ENCODE measurements around the gene RPRD1B. TPM values are rescaled to one million over a fixed set of nuclear protein-coding genes. Genes with fewer than 3 reads are reported as not detected.

The RPRD1B gene
- total RNA-seq, 1 experiment from 2014 or later = 42.6 TPM

DNA sequence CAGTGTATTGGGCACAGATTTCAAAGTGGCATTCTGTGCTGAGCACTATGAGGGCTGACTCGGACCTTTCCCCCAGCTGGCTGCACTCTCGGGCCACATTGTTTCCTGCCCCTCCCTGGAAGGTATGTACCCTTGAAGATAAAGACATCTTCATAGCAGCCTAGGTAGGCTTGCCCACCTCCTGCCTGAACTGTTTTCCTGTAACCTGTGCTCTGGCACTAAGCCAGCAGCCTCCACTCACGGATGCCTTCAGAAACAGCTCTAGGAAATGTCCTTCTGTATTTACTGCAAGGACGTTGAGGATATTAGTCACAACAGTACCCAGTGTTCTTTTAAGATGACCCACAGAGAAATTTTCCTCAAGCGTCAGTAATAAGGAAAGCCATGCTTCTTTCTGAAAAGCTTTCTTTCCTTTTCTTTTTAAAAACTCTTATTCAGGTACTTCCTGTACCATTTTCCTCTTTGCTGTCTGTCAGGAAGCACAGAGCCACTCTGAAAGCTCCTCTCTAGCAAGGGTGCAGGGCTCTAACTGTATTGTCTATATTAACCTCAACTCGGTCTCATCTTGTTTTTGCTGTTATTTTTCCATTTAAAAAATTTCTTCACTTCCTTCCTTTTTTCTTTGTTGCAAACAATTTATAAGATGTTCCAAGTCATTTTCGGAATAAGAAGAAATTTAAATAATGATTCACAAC, 43.8 kb upstream of the RPRD1B start:
- no peaks in the 10 kb centered on the region for H3K9me3 Mint-ChIP-seq (ENCODE audit: unreplicated experiment)
- TF ChIP-seq, protein P1, sequence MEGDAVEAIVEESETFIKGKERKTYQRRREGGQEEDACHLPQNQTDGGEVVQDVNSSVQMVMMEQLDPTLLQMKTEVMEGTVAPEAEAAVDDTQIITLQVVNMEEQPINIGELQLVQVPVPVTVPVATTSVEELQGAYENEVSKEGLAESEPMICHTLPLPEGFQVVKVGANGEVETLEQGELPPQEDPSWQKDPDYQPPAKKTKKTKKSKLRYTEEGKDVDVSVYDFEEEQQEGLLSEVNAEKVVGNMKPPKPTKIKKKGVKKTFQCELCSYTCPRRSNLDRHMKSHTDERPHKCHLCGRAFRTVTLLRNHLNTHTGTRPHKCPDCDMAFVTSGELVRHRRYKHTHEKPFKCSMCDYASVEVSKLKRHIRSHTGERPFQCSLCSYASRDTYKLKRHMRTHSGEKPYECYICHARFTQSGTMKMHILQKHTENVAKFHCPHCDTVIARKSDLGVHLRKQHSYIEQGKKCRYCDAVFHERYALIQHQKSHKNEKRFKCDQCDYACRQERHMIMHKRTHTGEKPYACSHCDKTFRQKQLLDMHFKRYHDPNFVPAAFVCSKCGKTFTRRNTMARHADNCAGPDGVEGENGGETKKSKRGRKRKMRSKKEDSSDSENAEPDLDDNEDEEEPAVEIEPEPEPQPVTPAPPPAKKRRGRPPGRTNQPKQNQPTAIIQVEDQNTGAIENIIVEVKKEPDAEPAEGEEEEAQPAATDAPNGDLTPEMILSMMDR (IDR thresholded peaks at IDR 0.05; ENCODE audit: unreplicated experiment) = no peak
- H3K36me3 Mint-ChIP-seq (ENCODE audit: insufficient read depth, unreplicated experiment) = peaks cover 20% of the 10 kb centered on the region
- peaks cover 70% of the 10 kb centered on the region for H3K4me1 Mint-ChIP-seq (ENCODE audit: insufficient read depth, unreplicated experiment)
- TSS peak; percentile 35 for BruUV-seq (replicated peaks)
- POLR2A ChIA-PET = interaction anchor here (0.7 to 0.9 kb wide), 2 partner anchors 44 to 79 kb away, joined by 3 read pairs; partner anchors contain the start of genes RPRD1B and TTI1
- DNase-seq (ENCODE audit: unreplicated experiment) = no peak
- no peaks in the 10 kb centered on the region for H3K27me3 Mint-ChIP-seq (ENCODE audit: insufficient read depth, unreplicated experiment)
- peak overlapping the region; percentile 83 for H3K27ac Mint-ChIP-seq (ENCODE audit: low read depth, unreplicated experiment)
- intact Hi-C loops (cut with micrococcal nuclease) = loop anchor here (5.0 kb wide), 1 partner anchor 43 kb away; the partner anchor contains the start of genes RPRD1B and TTI1
- CTCF ChIA-PET = interaction anchor here (0.6 to 4.2 kb wide), 4 partner anchors 44 to 425 kb away, joined by 3 to 14 read pairs (median 5); partner anchors contain the start of genes RPRD1B and TTI1
- H3K4me3 Mint-ChIP-seq (ENCODE audit: unreplicated experiment) = peak overlapping the region; percentile 21

DNA sequence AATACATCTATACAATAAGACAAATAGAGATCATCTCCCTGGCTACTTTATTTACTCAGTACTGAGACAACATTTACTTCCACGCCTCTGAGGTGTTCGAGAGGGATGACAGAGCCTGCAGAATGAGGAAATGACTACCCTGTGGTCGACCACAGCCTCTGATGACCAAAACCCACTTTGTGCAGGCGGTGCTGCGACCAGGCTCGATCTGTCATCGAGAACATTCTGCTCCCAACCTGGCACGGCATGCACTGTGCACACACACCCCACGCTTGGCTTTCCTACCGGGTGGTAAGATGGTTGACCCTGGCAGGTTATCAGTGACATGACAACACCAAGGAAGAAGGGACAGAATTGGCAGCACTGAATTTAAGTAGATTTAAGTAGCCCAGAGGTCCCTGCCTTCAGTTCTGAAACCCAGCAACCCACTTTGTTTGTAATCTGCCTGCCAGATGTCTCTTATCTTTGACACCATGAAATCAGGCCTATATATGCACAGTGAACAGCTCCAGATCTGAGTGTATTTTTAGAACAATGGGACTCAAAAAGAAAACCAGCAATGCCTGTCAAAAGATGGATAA, 42.9 kb upstream of the RPRD1B start:
- ChIA-PET POLR2A (interaction anchor here (0.7 to 6.7 kb wide), 3 partner anchors 21 to 296 kb away, joined by 3 to 67 read pairs (median 5); partner anchors contain the start of genes CTNNBL1, RPRD1B and TTI1), CTCF (interaction anchor here (0.6 to 2.9 kb wide), 2 partner anchors 195 to 427 kb away, joined by 4 to 22 read pairs; no protein-coding TSS in a partner anchor)
- H3K4me1 Mint-ChIP-seq (ENCODE audit: insufficient read depth, unreplicated experiment) = peaks cover 76% of the 10 kb centered on the region
- no TSS peak for BruUV-seq (replicated peaks)
- no peaks in the 10 kb centered on the region for H3K27me3 Mint-ChIP-seq (ENCODE audit: insufficient read depth, unreplicated experiment)
- peak overlapping the region; percentile 83 for H3K27ac Mint-ChIP-seq (ENCODE audit: low read depth, unreplicated experiment)
- DNase-seq (ENCODE audit: unreplicated experiment) = peak; percentile 50
- peaks cover 30% of the 10 kb centered on the region for H3K36me3 Mint-ChIP-seq (ENCODE audit: insufficient read depth, unreplicated experiment)
- no peaks in the 10 kb centered on the region for H3K9me3 Mint-ChIP-seq (ENCODE audit: unreplicated experiment)
- TF ChIP-seq, protein P1 (IDR thresholded peaks at IDR 0.05; ENCODE audit: unreplicated experiment) = no peak
- intact Hi-C loops (cut with micrococcal nuclease) = loop anchor here (5.0 kb wide), 1 partner anchor 42 kb away; the partner anchor contains the start of genes RPRD1B and TTI1
- H3K4me3 Mint-ChIP-seq (ENCODE audit: unreplicated experiment) = peak overlapping the region; percentile 40

DNA sequence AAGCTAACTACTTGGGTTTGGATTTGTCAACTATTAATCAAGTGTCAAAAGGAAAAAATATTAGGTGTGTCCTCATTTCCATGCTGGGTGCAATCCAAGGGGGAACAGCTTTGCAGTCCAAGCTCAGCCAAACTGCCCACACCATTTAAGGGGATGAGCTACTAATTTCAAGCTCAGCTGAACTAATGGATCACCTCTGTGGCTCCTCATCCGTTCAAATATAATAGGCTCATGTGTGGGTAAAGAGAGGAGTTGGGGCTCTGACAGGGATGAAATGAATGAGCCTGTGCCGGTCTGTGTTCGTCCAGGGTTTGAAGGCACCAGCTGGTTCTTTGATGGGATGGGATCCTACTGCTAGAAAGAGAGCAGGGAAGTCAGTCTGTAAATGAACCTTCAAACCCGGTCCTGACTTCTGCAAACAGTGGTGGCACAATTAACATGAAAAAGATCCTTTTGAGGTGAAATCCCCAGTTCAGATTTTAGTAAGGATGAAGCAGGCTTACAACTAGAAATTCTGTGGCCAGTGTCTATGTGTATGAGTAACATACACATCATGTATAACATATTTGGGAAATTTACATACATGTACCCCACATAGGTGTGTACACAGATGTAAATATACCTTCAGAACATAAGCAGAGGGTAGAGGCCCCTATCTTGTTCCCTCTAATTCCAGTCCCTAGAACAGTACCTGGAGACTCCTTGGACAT, 42.2 kb upstream of the RPRD1B start:
- Mint-ChIP-seq H3K4me1 (ENCODE audit: insufficient read depth, unreplicated experiment) (peaks cover 76% of the 10 kb centered on the region), H3K27me3 (ENCODE audit: insufficient read depth, unreplicated experiment) (no peaks in the 10 kb centered on the region), H3K36me3 (ENCODE audit: insufficient read depth, unreplicated experiment) (peaks cover 32% of the 10 kb centered on the region), H3K9me3 (ENCODE audit: unreplicated experiment) (no peaks in the 10 kb centered on the region), H3K27ac (ENCODE audit: low read depth, unreplicated experiment) (peak overlapping the region; percentile 83), H3K4me3 (ENCODE audit: unreplicated experiment) (peak overlapping the region; percentile 40)
- TSS peak; percentile 47 for BruUV-seq (replicated peaks)
- DNase-seq (ENCODE audit: unreplicated experiment) = no peak
- CTCF ChIA-PET = interaction anchor here (0.6 to 3.9 kb wide), 7 partner anchors 8 to 427 kb away, joined by 3 to 25 read pairs (median 7); partner anchors contain the start of gene VSTM2L
- POLR2A ChIA-PET = interaction anchor here (0.7 to 6.7 kb wide), 7 partner anchors 20 to 757 kb away, joined by 3 to 67 read pairs (median 4); partner anchors contain the start of genes ACTR5, CTNNBL1, RPRD1B and TTI1
- TF ChIP-seq, protein P1 (IDR thresholded peaks at IDR 0.05; ENCODE audit: unreplicated experiment) = no peak
- intact Hi-C loops (cut with micrococcal nuclease) = loop anchor here (5.0 kb wide), 1 partner anchor 41 kb away; the partner anchor contains the start of genes RPRD1B and TTI1

Measured in MCF 10A (cell line).